HG03095 (cell line): ENCODE results near the gene DHDH.
A peak's percentile ranks its signal among the peaks of the same experiment; 100 is the strongest.

ENCODE experiments used
- ATAC-seq: cut with Tn5 transposase; IDR thresholded peaks from one replicate; pipeline ENCODE4 v1.9.1; 2021; ENCODE audit warnings: moderate library complexity; ENCODE audit not compliant: unreplicated experiment

Gene DHDH

DNA sequence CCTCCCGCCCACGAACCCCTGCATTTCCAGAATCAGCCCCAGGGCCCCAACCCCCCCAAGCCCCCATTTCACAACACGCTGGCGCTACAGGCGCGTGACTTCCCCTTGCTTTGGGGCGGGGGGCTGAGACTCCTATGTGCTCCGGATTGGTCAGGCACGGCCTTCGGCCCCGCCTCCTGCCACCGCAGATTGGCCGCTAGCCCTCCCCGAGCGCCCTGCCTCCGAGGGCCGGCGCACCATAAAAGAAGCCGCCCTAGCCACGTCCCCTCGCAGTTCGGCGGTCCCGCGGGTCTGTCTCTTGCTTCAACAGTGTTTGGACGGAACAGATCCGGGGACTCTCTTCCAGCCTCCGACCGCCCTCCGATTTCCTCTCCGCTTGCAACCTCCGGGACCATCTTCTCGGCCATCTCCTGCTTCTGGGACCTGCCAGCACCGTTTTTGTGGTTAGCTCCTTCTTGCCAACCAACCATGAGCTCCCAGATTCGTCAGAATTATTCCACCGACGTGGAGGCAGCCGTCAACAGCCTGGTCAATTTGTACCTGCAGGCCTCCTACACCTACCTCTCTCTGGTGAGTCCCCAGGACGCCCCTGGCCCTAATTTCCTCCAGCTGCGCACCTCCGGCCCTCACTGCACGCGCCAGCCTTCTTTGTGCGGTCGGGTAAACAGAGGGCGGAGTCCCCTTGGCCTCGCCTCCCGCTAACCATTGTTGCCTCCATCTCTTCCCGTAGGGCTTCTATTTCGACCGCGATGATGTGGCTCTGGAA, 31.7 kb downstream of the DHDH start, which contains the start of gene FTL:
Gene FTL, plus strand, starts transcription at position 270 of the 766 bp plus-strand sequence. Its CDS starts 199 bp downstream, at position 469.
- peak; percentile 34 for ATAC-seq

- ATAC-seq: no peak
These were observed 32.5 kb downstream of the DHDH start for GRCh38 chr19:48965806-48966540.

- no peak for ATAC-seq
These were observed 33.2 kb downstream of the DHDH start for GRCh38 chr19:48966541-48967345.

- ATAC-seq: no peak
These were observed 34.1 kb downstream of the DHDH start for GRCh38 chr19:48967346-48968178.

- ATAC-seq: no peak
These were observed 34.7 kb downstream of the DHDH start for GRCh38 chr19:48968179-48968661.

GRCh38 chr19:48968813-48969218, 35.3 kb downstream of the DHDH start:
- ATAC-seq: no peak

DNA sequence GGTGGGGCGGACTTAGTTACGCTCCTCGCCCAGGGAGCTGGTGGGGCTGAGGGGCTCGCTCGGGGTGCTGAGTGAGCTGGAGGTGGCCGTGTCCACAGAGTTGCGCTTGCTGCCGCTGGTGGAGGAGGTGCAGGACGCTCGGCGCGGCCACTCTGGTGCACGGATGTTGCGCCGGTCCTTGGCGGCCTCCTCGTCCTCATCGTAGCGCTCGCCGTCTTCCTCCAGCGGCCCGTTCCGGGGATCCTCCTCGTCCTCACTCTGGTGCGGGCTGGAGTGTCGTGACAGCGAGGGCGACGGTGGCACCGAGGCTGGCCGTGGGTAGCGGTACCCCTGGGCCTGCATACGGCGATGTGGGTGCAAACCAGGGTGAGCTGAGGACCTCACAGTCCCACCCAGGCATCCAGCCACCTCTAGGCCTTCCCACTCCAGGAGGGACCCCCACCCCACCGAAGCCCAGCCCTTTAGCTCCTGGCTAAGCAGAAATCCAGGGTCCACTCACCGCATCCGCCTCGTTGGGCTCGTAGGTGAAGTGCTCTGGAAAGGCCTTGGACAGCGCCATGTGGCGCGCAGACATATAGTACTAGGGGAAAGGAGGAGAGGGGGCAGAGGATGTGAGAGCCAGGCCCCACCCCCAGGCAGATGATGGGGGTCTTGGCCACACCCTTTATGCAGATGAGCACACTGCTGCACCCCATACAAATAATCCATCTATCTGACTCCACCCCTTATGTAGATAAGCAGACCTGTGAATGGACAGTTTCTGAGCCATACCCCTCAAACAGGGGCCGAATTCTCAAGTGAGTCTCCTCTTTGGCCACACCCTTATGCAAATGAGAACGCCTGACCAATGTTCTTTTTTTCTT, 36.0 kb downstream of the DHDH start:
- ATAC-seq: no peak

GRCh38 chr19:48970139-48970766, 36.8 kb downstream of the DHDH start:
- no peak for ATAC-seq

GRCh38 chr19:48970923-48971395, 37.5 kb downstream of the DHDH start:
- no peak for ATAC-seq

DNA sequence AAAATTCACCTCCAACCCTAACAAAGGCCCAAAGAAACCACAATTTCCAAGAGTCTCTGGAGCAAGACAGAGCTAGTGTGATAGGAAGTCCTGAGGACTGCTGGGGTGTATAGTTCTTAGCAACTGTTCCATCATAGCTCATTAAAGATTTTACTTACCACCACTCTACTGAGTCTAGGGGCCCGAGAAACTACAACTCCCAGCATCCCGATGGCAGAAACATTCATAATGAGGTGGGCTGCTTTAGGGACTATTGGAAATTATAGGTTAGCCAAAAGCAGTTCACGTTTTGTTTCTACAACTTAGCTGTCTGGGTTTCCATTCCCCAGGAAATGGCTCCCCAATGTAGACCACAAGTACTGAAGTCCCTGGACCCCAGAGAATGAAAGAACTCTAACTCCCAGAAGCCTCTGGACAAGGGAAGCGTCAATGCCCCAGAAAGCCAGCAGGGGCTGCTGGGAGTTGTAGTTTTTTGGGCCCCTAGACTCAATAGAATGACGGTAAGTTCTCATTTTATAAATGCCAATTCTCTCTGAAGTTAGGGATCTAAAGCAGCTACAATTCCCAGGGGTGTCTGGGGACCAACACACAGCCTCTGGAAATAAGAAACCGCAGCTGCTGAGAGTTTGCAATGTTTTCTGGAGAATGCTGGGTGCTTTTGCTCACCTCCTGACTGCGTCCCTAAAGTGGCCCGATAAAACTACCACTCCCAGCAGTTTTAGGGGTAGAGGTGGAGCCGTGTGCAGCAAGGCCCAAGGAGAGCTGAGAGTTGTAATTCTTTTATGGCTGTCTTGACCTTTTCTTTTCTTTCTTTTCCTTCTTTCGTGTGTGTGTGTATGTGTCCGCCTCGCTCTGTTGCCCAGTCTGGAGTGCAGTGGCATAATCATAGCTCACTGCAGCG, 42.7 kb downstream of the DHDH start:
- no peak for ATAC-seq

DNA sequence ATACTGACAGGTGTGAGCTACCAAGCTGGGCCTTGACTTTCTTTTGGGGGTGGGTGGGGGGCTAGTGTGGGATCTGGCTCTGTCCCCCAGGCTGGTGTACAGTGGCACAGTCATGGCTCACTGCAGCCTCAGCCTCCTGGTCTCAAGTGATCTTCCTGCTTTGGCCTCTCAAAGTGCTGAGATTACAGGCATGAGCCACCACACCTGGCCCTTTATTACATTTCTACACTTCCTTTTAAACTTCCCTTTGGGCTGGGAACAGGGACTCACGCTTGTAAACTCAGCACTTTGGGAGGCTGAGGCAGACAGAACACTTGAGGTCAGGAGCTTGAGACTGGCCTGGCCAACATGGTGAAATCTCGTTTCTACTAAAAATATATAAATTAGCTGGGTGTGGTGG, 43.6 kb downstream of the DHDH start:
- no peak for ATAC-seq

- ATAC-seq: no peak
These were observed 48.8 kb downstream of the DHDH start for GRCh38 chr19:48982280-48982679.

DNA sequence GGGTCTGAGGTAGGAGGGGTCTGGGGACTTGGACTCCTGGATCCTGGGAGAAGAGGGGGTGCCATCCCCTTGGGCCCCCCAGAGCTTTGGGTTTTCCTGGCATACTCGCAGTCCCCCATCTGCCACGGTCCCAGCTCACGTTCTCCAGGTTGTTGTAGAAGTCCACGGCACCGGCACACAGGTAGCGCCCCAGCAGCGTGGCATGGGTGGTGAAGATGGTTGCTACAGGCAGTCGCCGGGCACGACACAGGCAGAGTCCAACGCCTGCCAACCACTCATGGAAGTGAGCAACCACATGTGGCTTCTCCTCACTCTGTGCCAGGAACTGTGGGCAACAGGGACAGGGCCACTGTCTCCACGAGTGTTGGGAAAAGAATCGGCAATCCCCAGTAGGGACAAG, 52.2 kb downstream of the DHDH start:
- no peak for ATAC-seq

DNA sequence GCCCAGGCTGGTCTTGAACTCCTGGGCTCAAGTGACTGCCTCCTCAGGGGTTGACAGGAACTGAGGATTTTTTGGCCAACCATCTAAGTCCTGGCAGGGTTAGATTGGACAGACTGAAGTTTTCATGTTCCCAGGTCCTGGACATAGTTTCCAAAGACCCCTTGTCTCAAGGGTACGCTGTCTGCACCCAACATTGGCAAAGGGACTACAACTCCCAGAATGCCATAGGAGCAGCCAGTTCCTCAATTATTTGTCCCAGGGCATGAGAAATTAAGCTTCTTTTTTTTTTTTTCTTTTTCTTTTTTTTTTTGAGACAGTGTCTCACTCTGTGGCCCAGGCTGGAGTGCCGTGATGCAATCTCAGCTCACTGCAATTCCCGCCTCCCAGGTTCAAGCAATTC, 52.7 kb downstream of the DHDH start:
- no peak for ATAC-seq

DNA sequence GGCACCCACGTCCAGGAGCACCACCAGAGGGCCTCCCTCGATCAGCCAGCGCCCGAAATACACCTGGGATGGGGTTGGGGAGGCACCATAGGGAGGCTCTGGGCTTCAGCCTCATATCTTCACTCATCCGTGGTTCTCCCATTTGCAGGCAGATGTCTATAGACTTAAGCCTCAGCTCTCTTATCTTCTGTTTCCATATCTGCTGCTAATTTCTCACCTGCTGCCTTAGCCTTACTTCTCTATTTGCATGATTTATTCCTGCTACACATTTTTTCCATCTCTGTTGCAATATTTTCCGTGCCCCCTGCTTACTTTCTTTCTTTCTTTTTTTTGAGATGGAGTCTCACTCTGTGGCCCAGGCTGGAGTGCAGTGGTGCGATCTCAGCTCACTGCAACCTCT, 53.8 kb downstream of the DHDH start:
- no peak for ATAC-seq

DNA sequence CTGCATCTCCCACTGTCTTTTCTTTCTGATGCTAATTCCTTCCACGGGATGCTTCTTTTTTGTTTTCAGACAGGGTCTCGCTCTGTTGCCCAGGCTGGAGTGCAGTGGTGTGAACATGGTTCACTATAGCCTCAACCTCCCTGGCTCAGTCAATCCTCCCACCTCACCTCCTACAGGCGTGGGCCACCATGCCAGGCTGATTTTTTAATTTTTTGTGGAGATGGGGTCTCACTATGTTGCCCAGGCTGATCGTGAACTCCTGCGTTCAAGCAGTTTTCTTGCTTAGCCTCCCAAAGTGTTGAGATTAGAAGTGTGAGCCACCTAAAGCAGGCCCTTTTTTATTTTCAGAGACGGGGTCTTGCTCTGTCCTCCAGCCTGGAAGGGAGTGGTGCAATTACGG, 54.8 kb downstream of the DHDH start:
- ATAC-seq: no peak

GRCh38 chr19:48988860-48989259, 55.4 kb downstream of the DHDH start:
- ATAC-seq: no peak
